MCF 10A (cell line): ENCODE data around the gene SLC6A3. TPM values are rescaled to one million over a fixed set of nuclear protein-coding genes. Genes with fewer than 3 reads are reported as not detected.

Source experiments
- BruUV-seq: library from RNA; stranded (reverse); fragments of 400-500 nt; replicated peaks from 2 replicates; lab custom pipeline; 2021; lab: Mats Ljungman, UMichigan
- CTCF ChIA-PET: fragments of 300-600 bp; sonication (Branson Sonifier 250); formaldehyde crosslinking; extraction: SDS; loops from one replicate; lab custom pipeline; 2021; ENCODE audit warnings: antibody characterized with exemption, inconsistent platforms; lab: Yijun Ruan, JAX
- POLR2A ChIA-PET: fragments of 300-600, 350-650 bp; sonication (Branson Sonifier 250); formaldehyde crosslinking; extraction: SDS; loops from one replicate; lab custom pipeline; 2020; ENCODE audit warnings: antibody characterized with exemption, inconsistent platforms; lab: Yijun Ruan, JAX
- DNase-seq: peaks from one replicate; pipeline ENCODE4 v3.0.0-alpha.2; 2018; ENCODE audit not compliant: unreplicated experiment
- H3K27ac Mint-ChIP-seq: one replicate; pipeline ENCODE4 v1.8.0; 2022; ENCODE audit warnings: mild to moderate bottlenecking, low read depth, mixed read lengths; ENCODE audit not compliant: unreplicated experiment
- H3K27me3 Mint-ChIP-seq: one replicate; pipeline ENCODE4 v1.8.0; 2022; ENCODE audit warnings: mixed read lengths; ENCODE audit not compliant: insufficient read depth, unreplicated experiment
- H3K36me3 Mint-ChIP-seq: one replicate; pipeline ENCODE4 v1.8.0; 2022; ENCODE audit warnings: mild to moderate bottlenecking, moderate library complexity, mixed read lengths; ENCODE audit not compliant: insufficient read depth, unreplicated experiment
- H3K4me1 Mint-ChIP-seq: one replicate; pipeline ENCODE4 v1.8.0; 2022; ENCODE audit warnings: mixed read lengths; ENCODE audit not compliant: insufficient read depth, unreplicated experiment
- H3K4me3 Mint-ChIP-seq: one replicate; pipeline ENCODE4 v1.8.0; 2022; ENCODE audit warnings: mild to moderate bottlenecking, moderate library complexity, mixed read lengths; ENCODE audit not compliant: unreplicated experiment
- H3K9me3 Mint-ChIP-seq: one replicate; pipeline ENCODE4 v1.8.0; 2022; ENCODE audit warnings: mixed read lengths; ENCODE audit not compliant: unreplicated experiment
- CTCF ChIP-seq: fragments of 200-600 bp; IDR thresholded peaks from one replicate; pipeline ENCODE4 v1.8.0; 2022; ENCODE audit warnings: antibody characterized with exemption, mild to moderate bottlenecking; ENCODE audit not compliant: unreplicated experiment
- intact Hi-C: fragments of 100-400 bp; cut with micrococcal nuclease; formaldehyde crosslinking; loops from 2 replicates; pipeline ENCODE4 v1.14.1; 2022
- total RNA-seq: library from RNA; stranded (reverse); gene quantifications from 2 replicates; pipeline ENCODE4 v1.2.3, GENCODE V29; 2022

The SLC6A3 gene
- total RNA-seq, 1 experiment from 2014 or later: not detected

- no peak for DNase-seq
- Mint-ChIP-seq H3K27ac (no peak overlapping the region), H3K27me3 (no peaks in the 10 kb centered on the region), H3K4me3 (no peak overlapping the region), H3K36me3 (peaks cover 31% of the 10 kb centered on the region), H3K4me1 (no peaks in the 10 kb centered on the region), H3K9me3 (no peaks in the 10 kb centered on the region)
- TF ChIP-seq CTCF: no peak
- ChIA-PET CTCF (no interaction called here), POLR2A (no interaction called here)
- no TSS peak for BruUV-seq
- intact Hi-C loops: no loop called here
Measured at GRCh38 chr5:1474866-1475543, 29.8 kb upstream of the SLC6A3 start.

GRCh38 chr5:1474183-1474839, 29.1 kb upstream of the SLC6A3 start:
- POLR2A ChIA-PET: no interaction called here
- H3K27me3 Mint-ChIP-seq: no peaks in the 10 kb centered on the region
- no TSS peak for BruUV-seq
- H3K36me3 Mint-ChIP-seq: peaks cover 35% of the 10 kb centered on the region
- H3K4me1 Mint-ChIP-seq: no peaks in the 10 kb centered on the region
- intact Hi-C loops: no loop called here
- no peak overlapping the region for H3K27ac Mint-ChIP-seq
- no peak for TF ChIP-seq CTCF
- CTCF ChIA-PET: no interaction called here
- H3K4me3 Mint-ChIP-seq: no peak overlapping the region
- no peaks in the 10 kb centered on the region for H3K9me3 Mint-ChIP-seq
- no peak for DNase-seq

- POLR2A ChIA-PET: no interaction called here
- CTCF ChIA-PET: interaction anchor here (0.6 kb wide), 2 partner anchors 17 to 155 kb away, joined by 3 read pairs; no protein-coding TSS in a partner anchor
- H3K9me3 Mint-ChIP-seq: no peaks in the 10 kb centered on the region
- no peak for DNase-seq
- no peaks in the 10 kb centered on the region for H3K27me3 Mint-ChIP-seq
- no TSS peak for BruUV-seq
- H3K4me1 Mint-ChIP-seq: no peaks in the 10 kb centered on the region
- peaks cover 35% of the 10 kb centered on the region for H3K36me3 Mint-ChIP-seq
- H3K27ac Mint-ChIP-seq: no peak overlapping the region
- intact Hi-C loops: no loop called here
- H3K4me3 Mint-ChIP-seq: no peak overlapping the region
- no peak for TF ChIP-seq CTCF
Measured at GRCh38 chr5:1473746-1474145, 28.5 kb upstream of the SLC6A3 start.

- Mint-ChIP-seq H3K27ac (no peak overlapping the region), H3K4me1 (no peaks in the 10 kb centered on the region), H3K27me3 (no peaks in the 10 kb centered on the region), H3K9me3 (no peaks in the 10 kb centered on the region), H3K4me3 (no peak overlapping the region), H3K36me3 (peaks cover 39% of the 10 kb centered on the region)
- ChIA-PET POLR2A (no interaction called here), CTCF (interaction anchor here (0.6 kb wide), 2 partner anchors 18 to 156 kb away, joined by 3 read pairs; no protein-coding TSS in a partner anchor)
- no peak for TF ChIP-seq CTCF
- BruUV-seq: no TSS peak
- intact Hi-C loops: no loop called here
- no peak for DNase-seq
Measured at GRCh38 chr5:1472964-1473628, 27.9 kb upstream of the SLC6A3 start.
